ENCODE data around the gene DRICH1. TPM values are rescaled to one million over a fixed set of nuclear protein-coding genes. Genes with fewer than 3 reads are reported as not detected.

The DRICH1 gene
- total RNA-seq, 4 donors from 2014 or later, result 0.76 TPM; not detected in 3

DNA sequence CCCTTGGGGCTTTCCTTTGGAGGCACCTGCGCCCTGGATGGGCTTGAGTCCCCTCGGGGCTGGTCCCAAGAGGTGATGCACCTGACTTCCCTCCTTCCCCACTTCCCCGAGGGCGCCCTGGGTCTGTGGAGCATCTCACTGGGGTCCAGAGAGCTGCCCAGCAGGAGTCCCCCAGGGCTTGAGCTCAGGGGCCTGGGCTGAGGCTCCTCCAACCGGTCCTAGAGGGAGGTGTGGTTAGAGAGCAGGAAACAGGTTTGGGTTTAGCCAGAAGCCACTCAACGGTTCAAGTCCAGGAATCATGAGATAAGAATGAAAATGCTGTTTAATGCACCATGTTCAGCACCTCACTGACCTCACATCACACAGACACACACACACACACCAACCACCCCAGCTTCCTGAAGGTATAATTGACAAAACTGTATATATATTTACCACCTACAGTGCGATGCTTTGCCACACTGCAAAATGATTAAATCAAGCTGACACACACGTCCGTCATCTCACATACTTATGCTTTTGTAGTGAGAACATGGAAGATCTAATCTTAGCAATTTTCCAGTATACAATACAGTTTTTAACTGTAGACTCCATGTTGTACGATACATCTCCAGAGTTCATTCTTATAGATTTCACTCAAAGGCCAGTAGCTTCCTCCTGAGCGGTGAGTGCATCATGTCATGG, 51.4 kb downstream of the DRICH1 start:
- no peak for DNase-seq
- Histone ChIP-seq H3K27me3 (peaks cover 0 to 27% (median 0%) of the 10 kb centered on the region in 4 donors), H3K4me1 (no peaks in the 10 kb centered on the region), H3K4me3 (no peak overlapping the region), H3K36me3 (no peaks in the 10 kb centered on the region), H3K27ac (no peak overlapping the region), H3K9me3 (no peaks in the 10 kb centered on the region)
- intact Hi-C loops (cut with DNase I), result no loop called here
- 62 to 72% methylated on average over 4 to 7 of the region's 11 CpGs for WGBS, 2 donors
- TF ChIP-seq, protein P1, sequence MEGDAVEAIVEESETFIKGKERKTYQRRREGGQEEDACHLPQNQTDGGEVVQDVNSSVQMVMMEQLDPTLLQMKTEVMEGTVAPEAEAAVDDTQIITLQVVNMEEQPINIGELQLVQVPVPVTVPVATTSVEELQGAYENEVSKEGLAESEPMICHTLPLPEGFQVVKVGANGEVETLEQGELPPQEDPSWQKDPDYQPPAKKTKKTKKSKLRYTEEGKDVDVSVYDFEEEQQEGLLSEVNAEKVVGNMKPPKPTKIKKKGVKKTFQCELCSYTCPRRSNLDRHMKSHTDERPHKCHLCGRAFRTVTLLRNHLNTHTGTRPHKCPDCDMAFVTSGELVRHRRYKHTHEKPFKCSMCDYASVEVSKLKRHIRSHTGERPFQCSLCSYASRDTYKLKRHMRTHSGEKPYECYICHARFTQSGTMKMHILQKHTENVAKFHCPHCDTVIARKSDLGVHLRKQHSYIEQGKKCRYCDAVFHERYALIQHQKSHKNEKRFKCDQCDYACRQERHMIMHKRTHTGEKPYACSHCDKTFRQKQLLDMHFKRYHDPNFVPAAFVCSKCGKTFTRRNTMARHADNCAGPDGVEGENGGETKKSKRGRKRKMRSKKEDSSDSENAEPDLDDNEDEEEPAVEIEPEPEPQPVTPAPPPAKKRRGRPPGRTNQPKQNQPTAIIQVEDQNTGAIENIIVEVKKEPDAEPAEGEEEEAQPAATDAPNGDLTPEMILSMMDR (IDR thresholded peaks at IDR 0.05), result no peak
- TF ChIP-seq POLR2A (IDR thresholded peaks at IDR 0.05), result no peak

DNA sequence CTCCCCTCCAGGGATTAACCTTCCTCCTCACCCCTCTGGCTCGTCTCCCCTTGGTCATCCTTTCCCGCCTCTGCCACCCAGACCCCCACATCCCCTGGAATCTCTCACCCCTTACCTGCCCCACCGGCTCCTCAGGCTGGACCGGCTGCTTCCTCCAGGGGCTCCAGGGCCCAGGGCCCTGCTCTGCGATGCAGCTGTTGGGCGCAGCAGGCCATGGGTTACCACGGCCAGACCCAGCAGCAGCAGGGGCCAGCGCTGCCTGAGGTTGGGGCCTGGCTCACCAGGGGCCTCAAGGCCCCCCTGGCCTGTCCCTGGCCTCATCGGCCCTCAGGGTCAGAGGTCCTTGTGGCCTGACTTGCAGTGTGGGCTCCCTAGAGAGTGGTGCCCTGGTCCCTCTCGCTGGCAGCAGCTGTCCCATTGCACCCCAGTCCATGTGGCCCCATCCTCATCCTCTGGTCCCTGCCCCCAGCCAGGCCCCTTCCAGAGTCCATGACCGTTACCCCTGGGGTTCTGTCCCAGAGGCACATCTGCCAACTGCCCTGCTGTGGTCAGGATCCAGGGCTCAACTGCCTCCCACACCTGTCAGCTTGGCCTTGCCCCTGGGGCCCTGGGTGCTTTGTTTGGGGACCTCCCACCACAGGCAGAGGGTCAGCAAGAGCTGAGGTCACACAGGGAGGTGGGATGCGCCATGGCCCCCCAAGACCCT, 52.1 kb downstream of the DRICH1 start, which contains the start of gene IGLL1:
IGLL1 (minus strand) TSS at position 421 of the 706 bp plus-strand sequence; CDS start at position 321, 100 bp downstream.
- H3K36me3 ChIP-seq, result no peaks in the 10 kb centered on the region
- DNase-seq, result no peak
- H3K9me3 ChIP-seq, result no peaks in the 10 kb centered on the region
- TF ChIP-seq, protein P1 (IDR thresholded peaks at IDR 0.05), result no peak
- no peak for TF ChIP-seq POLR2A (IDR thresholded peaks at IDR 0.05)
- H3K4me3 ChIP-seq, result no peak within 1 kb of the TSS
- H3K27ac ChIP-seq, result no peak within 1 kb of the TSS
- H3K4me1 ChIP-seq, result no peaks in the 10 kb centered on the region
- peaks cover 0 to 27% (median 0%) of the 10 kb centered on the region in 4 donors for H3K27me3 ChIP-seq
- intact Hi-C loops (cut with DNase I), result no loop called here
- WGBS, 2 donors, result 35 to 58% methylated on average over 2 to 8 of the region's 12 CpGs

DNA sequence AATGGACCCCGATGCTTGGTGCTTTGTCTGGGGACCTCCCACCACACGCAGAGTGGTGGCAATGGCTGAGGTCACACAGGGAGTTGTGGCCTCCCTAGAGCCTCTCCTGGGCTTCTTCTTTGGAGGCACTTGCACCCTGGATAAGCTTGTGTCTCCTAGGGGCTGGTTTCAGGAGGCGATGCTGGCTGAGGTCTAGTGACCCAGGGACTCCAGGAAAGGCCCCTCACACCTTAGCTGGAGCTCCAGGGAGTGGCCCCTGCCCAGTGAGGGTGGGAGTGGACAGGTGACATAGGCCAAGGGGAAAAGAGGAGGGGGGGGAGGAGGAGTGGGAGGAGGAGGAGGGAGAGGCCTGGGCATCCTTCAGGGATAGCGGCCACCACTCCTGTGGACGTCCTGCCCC, 52.8 kb downstream of the DRICH1 start:
- Histone ChIP-seq H3K36me3 (no peaks in the 10 kb centered on the region), H3K27ac (no peak overlapping the region), H3K4me1 (no peaks in the 10 kb centered on the region), H3K4me3 (no peak overlapping the region), H3K9me3 (no peaks in the 10 kb centered on the region), H3K27me3 (peaks cover 0 to 34% (median 0%) of the 10 kb centered on the region in 4 donors)
- TF ChIP-seq, protein P1 (IDR thresholded peaks at IDR 0.05), result no peak
- TF ChIP-seq POLR2A (IDR thresholded peaks at IDR 0.05), result no peak
- 83 to 89% methylated on average over 2 of the region's 5 CpGs for WGBS, 2 donors
- DNase-seq, result no peak
- intact Hi-C loops (cut with DNase I), result no loop called here

DNA sequence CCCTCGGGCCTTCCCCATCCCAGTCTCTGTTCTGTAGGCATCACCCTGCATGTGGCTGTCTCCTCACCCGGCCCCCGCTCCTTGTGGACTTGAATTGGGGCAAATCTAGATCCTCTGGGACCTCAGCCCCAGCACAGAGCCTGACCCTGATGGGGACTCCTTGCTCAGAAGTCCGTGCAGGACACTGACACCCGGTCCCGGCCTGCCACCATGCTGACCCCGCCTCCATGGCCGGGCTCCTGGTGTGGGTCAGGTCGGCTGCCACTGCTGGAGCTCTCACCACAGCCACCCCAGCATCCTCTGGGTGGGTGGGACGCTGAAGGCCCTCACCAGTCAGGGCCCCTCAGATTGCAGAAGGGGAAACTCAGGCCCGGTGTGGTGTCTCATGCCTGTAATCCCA, 53.8 kb downstream of the DRICH1 start:
- Histone ChIP-seq H3K4me3 (no peak overlapping the region), H3K27me3 (peaks cover 0 to 31% (median 0%) of the 10 kb centered on the region in 4 donors), H3K27ac (no peak overlapping the region), H3K36me3 (no peaks in the 10 kb centered on the region), H3K4me1 (no peaks in the 10 kb centered on the region), H3K9me3 (no peaks in the 10 kb centered on the region)
- no peak for DNase-seq
- intact Hi-C loops (cut with DNase I), result no loop called here
- 47 to 62% methylated on average over 4 to 7 of the region's 11 CpGs for WGBS, 2 donors
- TF ChIP-seq, protein P1 (IDR thresholded peaks at IDR 0.05), result no peak
- TF ChIP-seq POLR2A (IDR thresholded peaks at IDR 0.05), result no peak

DNA sequence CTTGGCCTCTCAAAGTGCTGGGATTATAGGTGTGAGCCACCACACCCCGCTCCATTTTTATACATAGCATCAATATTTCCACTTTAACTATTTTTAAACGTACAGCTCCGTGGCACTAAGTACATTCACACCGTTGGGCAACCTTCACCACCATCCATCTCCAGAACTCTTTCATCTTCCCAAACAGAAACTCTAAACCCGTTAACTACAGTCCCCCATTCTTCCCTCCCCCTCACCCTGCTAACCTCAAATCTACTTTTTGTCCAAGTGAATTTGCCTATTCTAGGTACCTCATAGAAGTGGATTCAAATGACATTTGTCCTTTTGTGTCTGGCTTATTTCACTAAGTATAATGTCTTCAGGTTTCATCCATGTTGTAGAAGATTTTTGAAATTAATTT, 55.4 kb downstream of the DRICH1 start:
- peaks cover 0 to 31% (median 0%) of the 10 kb centered on the region in 4 donors for H3K27me3 ChIP-seq
- WGBS, 2 donors, result 52 to 57% methylated on average over 5 of the region's 5 CpGs
- no peak overlapping the region for H3K27ac ChIP-seq
- intact Hi-C loops (cut with DNase I), result no loop called here
- TF ChIP-seq POLR2A (IDR thresholded peaks at IDR 0.05), result no peak
- TF ChIP-seq, protein P1 (IDR thresholded peaks at IDR 0.05), result no peak
- H3K4me3 ChIP-seq, result no peak overlapping the region
- DNase-seq, result no peak
- H3K9me3 ChIP-seq, result no peaks in the 10 kb centered on the region
- no peaks in the 10 kb centered on the region for H3K36me3 ChIP-seq
- no peaks in the 10 kb centered on the region for H3K4me1 ChIP-seq
